Ishikawa (cell line): ENCODE data around the gene ZNRF4.

ENCODE experiments used
- CEBPB ChIP-seq: IDR thresholded peaks from 2 replicates; pipeline ENCODE4 v1.6.1; 2012
- EP300 ChIP-seq: IDR thresholded peaks from 2 replicates; pipeline ENCODE4 v1.6.1; 2012; ENCODE audit warnings: borderline replicate concordance
- NFIC ChIP-seq: IDR thresholded peaks from 2 replicates; pipeline ENCODE4 v1.6.1; 2012
- TAF1 ChIP-seq: IDR thresholded peaks from 2 replicates; pipeline ENCODE4 v1.6.1; 2012; ENCODE audit warnings: low read depth, mild to moderate bottlenecking
- YY1 ChIP-seq: IDR thresholded peaks from 2 replicates; pipeline ENCODE4 v1.6.1; 2012; ENCODE audit warnings: low read depth
- TF ChIP-seq, protein P1 (sequence below): IDR thresholded peaks from 2 replicates; pipeline ENCODE4 v1.6.1; 2012

- TF ChIP-seq CEBPB (no peak), YY1 (no peak), TAF1 (no peak), NFIC (no peak), EP300 (no peak)
- TF ChIP-seq, protein P1, sequence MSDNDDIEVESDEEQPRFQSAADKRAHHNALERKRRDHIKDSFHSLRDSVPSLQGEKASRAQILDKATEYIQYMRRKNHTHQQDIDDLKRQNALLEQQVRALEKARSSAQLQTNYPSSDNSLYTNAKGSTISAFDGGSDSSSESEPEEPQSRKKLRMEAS, result no peak
These were observed 20.8 kb upstream of the ZNRF4 start for GRCh38 chr19:5434351-5434917.
